Central memory CD8-positive, alpha-beta T cell (primary cell): ENCODE results near the gene DGKK.

Experiments used
- ATAC-seq: fragments of 150-1000 bp; cut with Tn5 transposase; replicated peaks from 2 replicates; pipeline ENCODE4 v1.10.0; 2022; ENCODE audit warnings: mild to moderate bottlenecking, moderate FRiP score, moderate number of reproducible peaks; ENCODE audit not compliant: poor library complexity, severe bottlenecking; ENCODE audit errors: extremely low read depth
- DNase-seq, 2 donors: peaks; one replicate each; pipeline ENCODE4 v3.0.0; 2021; ENCODE audit warnings: low spot score in 2 of 2
- H3K27ac Mint-ChIP-seq: one replicate; pipeline ENCODE4 v1.8.0; 2022; ENCODE audit warnings: low read depth, mild to moderate bottlenecking, moderate library complexity, mixed read lengths
- H3K27me3 Mint-ChIP-seq: one replicate; pipeline ENCODE4 v1.8.0; 2022; ENCODE audit warnings: mixed read lengths
- H3K36me3 Mint-ChIP-seq: one replicate; pipeline ENCODE4 v1.8.0; 2022; ENCODE audit warnings: mild to moderate bottlenecking, moderate library complexity, mixed read lengths; ENCODE audit not compliant: insufficient read depth
- H3K4me1 Mint-ChIP-seq: one replicate; pipeline ENCODE4 v1.8.0; 2022; ENCODE audit warnings: mixed read lengths
- H3K4me3 Mint-ChIP-seq: one replicate; pipeline ENCODE4 v1.8.0; 2022; ENCODE audit warnings: mild to moderate bottlenecking, moderate library complexity, mixed read lengths
- H3K9me3 Mint-ChIP-seq: one replicate; pipeline ENCODE4 v1.8.0; 2022; ENCODE audit warnings: mixed read lengths

Gene DGKK

DNA sequence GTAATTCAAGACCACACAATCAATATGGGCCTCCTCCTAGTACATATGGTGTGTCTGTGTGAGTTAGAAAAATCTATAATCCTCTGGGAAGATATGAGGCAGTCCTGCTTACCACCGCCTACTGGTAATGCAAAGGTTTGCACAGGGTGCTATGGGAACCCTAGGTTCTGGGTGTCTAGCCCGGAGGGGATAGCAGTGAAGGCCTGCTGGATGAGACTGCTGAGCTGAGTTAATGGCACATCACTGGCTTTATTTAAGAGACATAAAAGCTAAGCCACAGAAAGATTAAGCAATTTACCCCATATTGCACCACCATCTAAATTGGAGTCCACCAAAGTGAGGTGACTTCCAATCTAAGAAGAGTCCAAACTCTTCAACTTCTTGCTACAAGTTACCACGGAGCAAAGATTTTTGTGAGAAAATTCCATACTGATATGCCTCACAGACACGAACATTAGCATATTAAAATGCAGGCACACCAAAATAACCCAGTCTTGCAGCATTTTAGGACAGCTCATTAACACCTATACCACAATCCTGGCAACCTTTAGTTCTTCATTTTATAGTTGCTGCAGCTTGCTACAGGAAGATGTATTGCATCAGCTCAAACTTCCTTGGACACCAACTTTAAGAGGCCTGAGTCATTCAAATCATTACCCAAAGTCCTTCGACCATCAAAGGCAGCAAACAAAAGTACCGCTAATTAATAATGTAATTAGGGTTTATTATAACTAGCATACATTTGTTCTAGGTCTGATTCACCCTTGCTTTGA lies 13.7 kb downstream of the DGKK start:
- H3K27ac Mint-ChIP-seq, result no peak overlapping the region
- H3K27me3 Mint-ChIP-seq, result no peaks in the 10 kb centered on the region
- ATAC-seq (no peak), DNase-seq (no peak)
- H3K9me3 Mint-ChIP-seq, result no peaks in the 10 kb centered on the region
- no peaks in the 10 kb centered on the region for H3K36me3 Mint-ChIP-seq
- H3K4me3 Mint-ChIP-seq, result no peak overlapping the region
- H3K4me1 Mint-ChIP-seq, result no peaks in the 10 kb centered on the region

DNA sequence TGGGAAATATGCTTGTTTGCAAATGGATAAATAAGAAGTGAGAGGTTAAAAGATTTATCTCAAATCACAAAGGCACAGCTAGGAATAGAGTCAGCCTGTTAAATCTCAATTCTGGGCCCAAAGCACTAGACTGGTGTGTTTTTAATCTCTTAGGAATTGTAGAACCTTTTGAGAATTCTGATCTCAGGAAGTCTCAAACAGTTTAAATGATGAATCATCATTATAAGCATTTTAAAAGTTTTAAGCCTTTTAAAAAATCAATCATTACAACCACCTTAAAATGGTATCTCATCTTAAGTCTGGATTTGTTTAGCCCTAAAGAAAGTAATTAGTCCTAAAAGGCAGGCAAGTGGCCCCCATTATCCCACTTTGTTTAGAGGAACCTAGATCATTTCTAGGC lies 17.8 kb downstream of the DGKK start:
- Mint-ChIP-seq H3K4me3 (no peak overlapping the region), H3K27ac (no peak overlapping the region), H3K9me3 (no peaks in the 10 kb centered on the region), H3K27me3 (no peaks in the 10 kb centered on the region), H3K4me1 (no peaks in the 10 kb centered on the region), H3K36me3 (no peaks in the 10 kb centered on the region)
- no peak for DNase-seq
- no peak for ATAC-seq

DNA sequence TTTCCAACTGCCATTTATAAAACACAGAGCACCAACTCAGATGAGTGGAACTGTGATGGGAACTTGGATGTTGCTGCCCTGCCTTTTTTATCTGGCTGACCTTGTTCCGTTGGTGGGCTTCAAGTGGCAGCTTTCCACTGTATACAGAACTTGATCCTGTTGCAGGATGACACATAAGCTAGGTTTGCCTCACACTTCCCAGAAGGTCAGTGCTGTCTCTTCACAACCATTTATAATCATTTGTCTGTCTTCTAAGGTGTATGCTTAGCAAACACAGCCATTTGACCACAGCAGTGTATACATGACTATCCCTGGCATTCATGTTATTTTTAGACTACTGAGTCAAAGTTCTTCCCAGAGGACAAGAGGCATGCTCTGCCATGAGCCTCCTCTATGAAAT lies 20.3 kb downstream of the DGKK start:
- H3K4me3 Mint-ChIP-seq, result no peak overlapping the region
- DNase-seq (no peak), ATAC-seq (no peak)
- no peaks in the 10 kb centered on the region for H3K27me3 Mint-ChIP-seq
- no peaks in the 10 kb centered on the region for H3K9me3 Mint-ChIP-seq
- H3K4me1 Mint-ChIP-seq, result no peaks in the 10 kb centered on the region
- H3K27ac Mint-ChIP-seq, result no peak overlapping the region
- no peaks in the 10 kb centered on the region for H3K36me3 Mint-ChIP-seq

DNA sequence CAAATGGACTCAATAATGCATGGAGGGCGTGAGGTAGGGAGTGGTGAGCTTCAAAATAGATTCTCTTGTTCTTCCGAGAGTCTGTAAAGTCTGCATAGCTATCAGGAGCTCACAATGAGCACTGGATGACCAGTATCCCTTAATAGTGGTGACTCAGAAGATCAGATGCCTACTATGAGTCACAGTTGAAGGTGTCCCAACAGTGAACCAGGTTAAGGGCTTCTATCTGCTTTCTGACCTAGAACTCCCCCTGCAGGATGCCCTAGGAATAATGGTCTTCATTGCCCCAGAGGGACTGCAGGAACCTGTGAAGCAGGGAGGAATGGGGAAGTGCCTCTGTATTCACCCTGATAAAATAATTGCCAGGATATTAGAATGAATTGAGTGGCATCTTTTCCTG lies 22.1 kb downstream of the DGKK start:
- Mint-ChIP-seq H3K27me3 (no peaks in the 10 kb centered on the region), H3K4me3 (no peak overlapping the region), H3K9me3 (no peaks in the 10 kb centered on the region), H3K36me3 (no peaks in the 10 kb centered on the region), H3K4me1 (no peaks in the 10 kb centered on the region), H3K27ac (no peak overlapping the region)
- ATAC-seq (no peak), DNase-seq (no peak)

DNA sequence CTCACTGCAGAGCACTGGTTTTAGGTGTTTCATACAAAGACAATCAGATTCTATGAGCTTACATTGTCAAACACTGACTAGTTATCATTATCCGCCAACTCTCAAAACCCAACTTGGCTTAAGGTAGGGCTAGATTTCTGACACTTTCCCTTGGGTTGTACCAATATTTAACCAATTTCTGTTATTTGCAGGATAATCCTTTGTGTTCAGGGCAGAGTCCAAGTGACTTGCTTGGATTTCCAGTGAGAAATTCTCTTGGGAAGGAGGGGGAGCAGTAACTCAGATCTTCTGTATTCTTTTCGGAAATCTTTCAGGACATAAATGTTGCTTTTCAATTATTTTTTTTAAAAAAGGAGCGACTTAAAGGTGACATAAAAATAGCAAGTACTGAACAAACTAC lies 23.1 kb downstream of the DGKK start:
- DNase-seq, result no peak
- ATAC-seq, result no peak

DNA sequence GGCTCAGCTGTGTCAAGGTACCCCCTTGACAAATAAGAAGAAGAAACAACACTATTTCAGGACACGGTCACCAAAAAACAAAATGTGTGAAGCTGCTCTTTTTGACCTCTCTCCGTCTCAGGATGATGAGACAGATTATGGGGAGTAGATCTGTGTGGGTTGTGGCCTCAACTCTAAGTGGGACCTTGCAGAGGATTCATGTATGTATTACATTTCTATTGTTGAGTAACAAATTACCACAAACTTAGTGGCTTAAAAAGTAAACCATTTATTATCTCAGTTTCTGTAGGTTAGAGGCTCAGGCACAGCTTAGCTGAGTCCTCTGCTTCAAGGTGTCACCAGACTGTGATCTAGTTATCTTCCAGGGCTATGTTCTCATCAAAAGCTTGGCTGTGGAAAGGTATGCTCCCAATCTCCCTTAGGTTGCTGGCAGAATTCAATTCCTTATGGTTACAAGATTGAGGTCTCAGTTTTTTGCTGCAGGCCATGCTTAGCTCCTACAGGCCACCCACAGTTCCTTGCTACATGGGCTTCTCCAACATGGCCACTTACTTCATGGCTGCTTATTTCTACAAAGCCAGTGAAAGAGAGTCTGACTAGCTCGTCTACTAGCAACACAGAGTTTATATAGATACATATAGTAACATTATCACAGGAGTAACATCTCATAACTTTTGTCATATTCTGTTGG lies 28.1 kb downstream of the DGKK start:
- DNase-seq, result no peak
- Mint-ChIP-seq H3K27me3 (no peaks in the 10 kb centered on the region), H3K36me3 (no peaks in the 10 kb centered on the region), H3K4me3 (no peak overlapping the region), H3K9me3 (no peaks in the 10 kb centered on the region), H3K4me1 (no peaks in the 10 kb centered on the region), H3K27ac (no peak overlapping the region)
- ATAC-seq, result no peak

More for the DNA sequence above, 23.1 kb downstream of the DGKK start:
- Mint-ChIP-seq H3K27me3 (no peaks in the 10 kb centered on the region), H3K4me1 (no peaks in the 10 kb centered on the region), H3K36me3 (no peaks in the 10 kb centered on the region), H3K4me3 (no peak overlapping the region), H3K9me3 (no peaks in the 10 kb centered on the region), H3K27ac (no peak overlapping the region)

DNA sequence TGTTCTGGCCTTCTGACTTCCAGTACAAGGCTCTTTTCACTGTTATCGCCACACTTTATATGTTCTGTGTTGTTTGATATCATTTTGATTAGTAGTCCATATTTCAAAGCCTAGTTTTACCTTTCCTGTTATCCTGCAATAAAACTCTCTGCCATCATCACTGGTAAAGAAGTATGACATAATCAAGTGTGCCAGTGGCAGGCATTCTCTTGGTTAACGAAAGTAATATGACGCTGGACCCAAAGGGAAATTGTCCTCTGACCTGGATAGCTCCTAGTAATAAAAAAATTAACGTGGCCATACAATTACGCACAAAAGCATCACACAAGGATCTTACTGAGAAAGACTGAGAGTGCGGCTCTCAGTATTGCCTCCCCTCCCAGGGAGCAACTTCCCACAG lies 33.8 kb downstream of the DGKK start:
- no peak for ATAC-seq
- DNase-seq, result no peak

DNA sequence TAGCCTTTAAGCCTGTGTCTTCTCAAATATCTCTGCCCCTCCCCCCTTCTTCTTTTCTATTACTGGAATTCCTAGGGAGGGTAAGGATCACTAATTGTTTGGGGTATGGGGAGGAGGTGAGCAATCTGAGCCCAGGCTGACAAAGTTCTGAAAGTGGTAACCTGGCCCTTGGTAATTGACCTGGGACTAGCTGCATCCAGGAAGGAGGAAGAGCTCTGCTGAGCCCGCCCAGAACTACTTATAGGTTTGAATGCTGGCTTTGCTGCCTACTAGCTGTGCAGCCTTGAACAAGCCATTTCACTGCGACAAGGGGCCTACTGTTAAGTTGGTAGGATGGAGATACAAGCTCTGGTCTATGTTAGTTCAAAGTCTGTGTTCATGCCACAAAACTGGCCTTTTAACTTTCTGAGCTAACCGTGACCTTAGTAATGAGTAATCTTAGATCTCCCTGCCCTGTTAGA lies 37.8 kb downstream of the DGKK start:
- no peak for ATAC-seq
- peaks cover 16% of the 10 kb centered on the region for H3K27me3 Mint-ChIP-seq
- H3K4me3 Mint-ChIP-seq, result no peak overlapping the region
- DNase-seq, result no peak
- no peak overlapping the region for H3K27ac Mint-ChIP-seq
- no peaks in the 10 kb centered on the region for H3K9me3 Mint-ChIP-seq
- H3K36me3 Mint-ChIP-seq, result no peaks in the 10 kb centered on the region
- no peaks in the 10 kb centered on the region for H3K4me1 Mint-ChIP-seq

More for the DNA sequence above, 33.8 kb downstream of the DGKK start:
- Mint-ChIP-seq H3K4me1 (no peaks in the 10 kb centered on the region), H3K9me3 (no peaks in the 10 kb centered on the region), H3K36me3 (no peaks in the 10 kb centered on the region), H3K27ac (no peak overlapping the region), H3K27me3 (peaks cover 16% of the 10 kb centered on the region), H3K4me3 (no peak overlapping the region)

DNA sequence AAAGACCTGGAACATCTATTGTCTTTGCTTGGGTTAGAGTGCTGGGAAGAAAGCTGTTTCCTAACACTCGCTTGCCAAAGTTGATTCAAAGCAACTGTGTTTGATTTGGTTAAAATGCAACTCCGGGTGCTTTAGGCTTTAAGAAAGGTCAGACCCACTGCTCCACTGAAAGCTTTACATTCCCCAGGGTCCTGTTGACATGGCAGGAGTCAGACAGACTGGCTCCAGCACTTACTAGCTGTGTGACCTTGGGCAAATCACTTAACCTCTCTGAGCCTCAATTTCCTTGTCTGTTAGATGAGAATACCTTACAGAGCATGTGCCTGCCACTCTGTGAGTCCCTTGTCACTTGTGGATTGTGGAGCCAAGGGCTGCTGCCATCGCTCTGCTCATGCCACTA lies 39.0 kb downstream of the DGKK start:
- Mint-ChIP-seq H3K27me3 (peaks cover 16% of the 10 kb centered on the region), H3K27ac (no peak overlapping the region), H3K36me3 (no peaks in the 10 kb centered on the region), H3K9me3 (no peaks in the 10 kb centered on the region), H3K4me3 (no peak overlapping the region), H3K4me1 (no peaks in the 10 kb centered on the region)
- DNase-seq (no peak), ATAC-seq (no peak)

DNA sequence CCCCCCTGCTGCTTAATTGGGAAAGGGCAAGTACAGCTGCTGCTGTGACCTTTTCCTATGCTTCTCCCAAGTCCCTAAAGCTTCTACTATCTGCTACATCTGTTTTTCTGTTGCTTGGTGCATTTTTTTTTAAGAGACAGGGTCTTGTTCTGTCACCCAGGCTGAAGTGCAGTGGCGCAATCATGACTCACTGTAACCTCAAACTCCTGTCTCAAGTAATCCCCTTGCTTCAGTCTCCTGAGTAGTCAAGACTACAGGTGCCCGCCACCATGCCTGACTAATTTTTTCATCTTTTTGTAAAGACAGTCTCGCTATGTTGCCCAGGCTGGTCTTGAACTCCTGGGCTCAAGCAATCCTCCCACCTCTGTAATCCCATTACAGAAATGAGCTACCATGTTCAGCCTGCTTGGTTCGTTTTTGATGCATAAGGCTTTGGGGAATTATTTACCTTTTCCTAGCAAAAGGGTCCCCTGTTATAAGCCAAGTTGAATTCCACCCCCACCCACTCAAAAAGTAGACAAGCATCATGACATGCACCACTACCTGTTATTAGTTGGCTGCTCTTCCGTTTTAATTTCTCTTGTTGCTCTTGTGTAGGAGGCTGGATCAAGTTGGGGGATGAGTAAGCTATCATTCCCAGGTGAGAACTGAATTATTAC lies 39.6 kb downstream of the DGKK start:
- H3K9me3 Mint-ChIP-seq, result no peaks in the 10 kb centered on the region
- H3K27me3 Mint-ChIP-seq, result peaks cover 16% of the 10 kb centered on the region
- H3K36me3 Mint-ChIP-seq, result no peaks in the 10 kb centered on the region
- ATAC-seq (no peak), DNase-seq (no peak)
- no peaks in the 10 kb centered on the region for H3K4me1 Mint-ChIP-seq
- H3K27ac Mint-ChIP-seq, result no peak overlapping the region
- H3K4me3 Mint-ChIP-seq, result no peak overlapping the region

DNA sequence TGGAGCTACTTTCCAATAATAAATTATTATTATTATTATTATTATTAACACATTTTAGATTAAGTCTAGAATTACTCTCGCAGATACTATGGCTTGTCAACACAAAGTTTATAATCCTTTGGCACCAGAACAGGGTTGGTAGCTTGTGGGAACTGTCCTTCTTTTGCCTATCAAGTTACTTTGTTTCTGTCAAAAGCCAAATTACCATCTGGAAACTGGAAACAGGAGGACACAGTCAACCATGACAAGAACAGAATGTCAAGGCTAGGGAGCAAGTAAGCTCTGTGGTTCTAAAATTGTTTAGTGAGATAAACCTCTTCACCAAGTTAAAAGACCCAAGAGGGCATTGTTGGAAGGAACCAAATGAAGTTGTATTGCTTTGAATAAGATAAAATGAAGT lies 42.5 kb downstream of the DGKK start:
- Mint-ChIP-seq H3K27me3 (peaks cover 7% of the 10 kb centered on the region), H3K4me1 (no peaks in the 10 kb centered on the region), H3K36me3 (no peaks in the 10 kb centered on the region), H3K4me3 (no peak overlapping the region), H3K27ac (no peak overlapping the region), H3K9me3 (no peaks in the 10 kb centered on the region)
- no peak for ATAC-seq
- no peak for DNase-seq

DNA sequence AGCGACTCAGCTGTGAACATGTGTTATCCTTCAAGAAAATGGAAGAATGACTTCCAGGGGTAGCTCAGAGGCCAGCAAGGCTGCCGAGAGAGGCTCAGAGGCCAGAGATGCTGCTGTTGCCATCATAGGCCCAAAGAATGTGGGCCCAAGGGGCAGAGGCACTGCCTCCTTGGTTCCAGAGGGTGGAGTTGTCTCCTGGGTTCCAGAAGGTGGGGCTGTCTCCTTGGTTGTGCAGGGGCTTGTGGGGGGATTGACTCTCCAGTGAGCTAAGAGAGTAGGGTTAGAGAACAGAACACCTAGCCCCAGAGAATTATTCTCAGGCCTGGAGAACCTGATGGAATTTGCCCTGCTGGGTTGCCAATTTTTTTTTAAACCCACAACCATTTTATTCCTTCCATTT lies 62.6 kb downstream of the DGKK start:
- DNase-seq, result no peak
- Mint-ChIP-seq H3K4me1 (no peaks in the 10 kb centered on the region), H3K36me3 (no peaks in the 10 kb centered on the region), H3K27me3 (peaks cover 23% of the 10 kb centered on the region), H3K27ac (no peak overlapping the region), H3K4me3 (no peak overlapping the region), H3K9me3 (peaks cover 5% of the 10 kb centered on the region)
- no peak for ATAC-seq

DNA sequence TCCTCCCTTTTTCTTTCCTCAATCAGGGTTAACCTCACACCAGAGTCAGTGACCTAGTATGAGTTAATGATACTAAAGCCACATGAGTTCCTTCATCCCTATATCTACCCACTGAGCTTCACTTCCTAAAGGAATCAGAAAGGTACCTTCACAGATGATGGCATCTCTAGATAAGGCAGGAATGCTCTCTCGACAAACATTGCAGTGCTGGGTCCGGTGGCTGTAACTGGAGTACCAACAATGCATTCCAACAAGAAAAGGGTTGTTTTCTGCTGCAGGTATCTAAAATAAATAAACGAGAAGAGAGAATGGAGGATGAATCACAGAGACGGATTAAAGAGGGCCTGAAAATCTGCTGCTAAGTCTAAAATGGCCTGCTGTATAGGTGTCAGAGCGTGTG lies 66.7 kb downstream of the DGKK start:
- Mint-ChIP-seq H3K4me1 (no peaks in the 10 kb centered on the region), H3K27me3 (peaks cover 12% of the 10 kb centered on the region), H3K9me3 (peaks cover 5% of the 10 kb centered on the region), H3K4me3 (no peak overlapping the region), H3K27ac (no peak overlapping the region), H3K36me3 (no peaks in the 10 kb centered on the region)
- no peak for ATAC-seq
- DNase-seq, result no peak
